HEK293T (cell line): ENCODE results near the gene LRRFIP1.

Experiments used
- CTCF ChIA-PET: fragments of 350-600 bp; formaldehyde crosslinking; extraction: SDS; loops from one replicate; lab custom pipeline; 2021; ENCODE audit warnings: antibody characterized with exemption, inconsistent platforms; lab: Yijun Ruan, JAX
- POLR2A ChIA-PET: fragments of 350-600 bp; formaldehyde crosslinking; extraction: SDS; loops from one replicate; lab custom pipeline; 2020; ENCODE audit warnings: antibody characterized with exemption, inconsistent platforms; lab: Yijun Ruan, JAX
- DNase-seq: peaks from one replicate; pipeline ENCODE4 v3.0.0; 2012; ENCODE audit warnings: mixed read lengths; ENCODE audit errors: extremely low spot score
- ARNT ChIP-seq: fragments of 450-650 bp; IDR thresholded peaks from 2 replicates; pipeline ENCODE4 v1.6.1; 2017; ENCODE audit warnings: mild to moderate bottlenecking
- CTBP1 ChIP-seq: fragments of 450-650 bp; IDR thresholded peaks from 2 replicates; pipeline ENCODE4 v1.6.1; 2016; ENCODE audit warnings: borderline replicate concordance
- ELF4 ChIP-seq: fragments of 450-650 bp; IDR thresholded peaks from 2 replicates; pipeline ENCODE4 v1.6.1; 2017; ENCODE audit warnings: antibody characterized with exemption
- FOXA1 ChIP-seq: fragments of 450-650 bp; IDR thresholded peaks from 2 replicates; pipeline ENCODE4 v1.6.1; 2016; ENCODE audit warnings: mild to moderate bottlenecking
- FOXM1 ChIP-seq: fragments of 450-650 bp; IDR thresholded peaks from 2 replicates; pipeline ENCODE4 v1.6.1; 2017; ENCODE audit warnings: mild to moderate bottlenecking, borderline replicate concordance
- L3MBTL2 ChIP-seq: fragments of 450-650 bp; conservative IDR thresholded peaks from 2 replicates; pipeline ENCODE4 v1.6.1; 2016; ENCODE audit warnings: mild to moderate bottlenecking
- LEF1 ChIP-seq: fragments of 450-650 bp; IDR thresholded peaks from 2 replicates; pipeline ENCODE4 v1.6.1; 2017; ENCODE audit warnings: mild to moderate bottlenecking, borderline replicate concordance
- NFRKB ChIP-seq: fragments of 450-650 bp; IDR thresholded peaks from 2 replicates; pipeline ENCODE4 v1.6.1; 2016; ENCODE audit warnings: mild to moderate bottlenecking, moderate library complexity
- PKNOX1 ChIP-seq: fragments of 450-650 bp; IDR thresholded peaks from 2 replicates; pipeline ENCODE4 v1.6.1; 2016
- SUZ12 ChIP-seq: fragments of 450-650 bp; IDR thresholded peaks from 2 replicates; pipeline ENCODE4 v1.6.1; 2016; ENCODE audit warnings: mild to moderate bottlenecking
- ZNF384 ChIP-seq: fragments of 450-650 bp; IDR thresholded peaks from 2 replicates; pipeline ENCODE4 v1.6.1; 2016

The LRRFIP1 gene

DNA sequence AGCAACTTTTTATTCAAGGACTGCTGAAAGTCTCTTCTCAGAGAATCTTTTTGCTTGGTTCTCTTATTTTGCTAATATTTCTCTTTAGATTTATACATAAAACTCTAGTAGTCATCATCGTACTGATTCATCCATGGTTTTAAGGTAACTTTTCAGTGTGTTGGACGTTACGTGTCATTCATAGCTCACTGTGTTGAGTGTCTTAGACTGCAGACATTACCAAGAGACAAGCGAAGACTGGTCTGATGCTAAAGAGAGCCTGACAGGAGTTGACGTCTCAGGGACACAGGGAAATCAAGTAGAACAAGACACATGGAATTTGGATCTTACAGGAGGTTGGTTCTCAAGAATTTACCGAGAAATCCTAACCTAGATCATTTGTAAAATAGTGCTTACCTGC lies 196.7 kb downstream of the LRRFIP1 start:
- no peak for DNase-seq
- POLR2A ChIA-PET, result no interaction called here
- TF ChIP-seq ELF4 (no peak), CTBP1 (no peak), FOXA1 (no peak), FOXM1 (no peak)
- CTCF ChIA-PET, result no interaction called here

DNA sequence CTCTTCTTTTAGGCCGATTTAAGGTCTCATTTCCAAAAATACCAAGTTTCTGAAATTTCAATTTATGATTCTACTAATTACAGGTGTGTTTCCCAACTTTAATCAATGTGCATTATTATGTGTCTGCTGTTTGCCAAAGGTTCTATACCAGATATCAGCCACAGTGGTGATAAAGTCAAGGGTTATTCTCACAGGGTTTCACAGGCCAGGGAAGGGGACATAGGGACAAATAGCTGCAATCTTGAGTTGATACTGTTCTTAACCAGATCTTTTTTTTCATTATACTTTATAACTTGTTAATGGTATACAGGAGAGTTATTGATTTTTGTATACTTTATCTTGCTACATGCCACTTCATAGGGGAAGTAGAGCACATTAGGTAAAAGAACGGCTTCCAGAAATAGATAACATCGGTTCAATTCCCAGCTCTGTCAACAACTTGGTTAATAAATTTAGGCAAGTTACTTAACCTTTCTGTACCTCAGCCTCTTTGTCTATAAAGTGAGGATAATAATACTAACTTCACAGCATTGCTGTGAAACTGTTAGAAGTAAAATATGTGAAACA lies 200.1 kb downstream of the LRRFIP1 start:
- no peak for DNase-seq
- no peak for TF ChIP-seq ZNF384
- no peak for TF ChIP-seq CTBP1
- no peak for TF ChIP-seq NFRKB
- no peak for TF ChIP-seq ELF4
- no peak for TF ChIP-seq ARNT
- no peak for TF ChIP-seq FOXA1
- no peak for TF ChIP-seq PKNOX1
- TF ChIP-seq LEF1, result no peak
- TF ChIP-seq L3MBTL2, result no peak
- TF ChIP-seq SUZ12, result no peak
- ChIA-PET CTCF (no interaction called here), POLR2A (no interaction called here)
